Measurements from ENCODE around the gene TMEM59. TPM values are rescaled to one million over a fixed set of nuclear protein-coding genes. Genes with fewer than 3 reads are reported as not detected.

Gene TMEM59
- total RNA-seq (2013), result 401 TPM
- polyA plus RNA-seq (100 to 1,000 TPM; 169 to 925 (median 831) TPM), polyA minus RNA-seq (95.0 and 154 TPM in 2 replicates), total RNA-seq (54.6 to 175 (median 122) reads per million in 11 experiments)

- Mint-ChIP-seq H3K27ac (peak within 1 kb of the TSS in 1 of 7 donors; percentile 69), H3K36me3 (peaks cover 14 to 16% of the 10 kb centered on the region in 2 donors), H3K27me3 (ENCODE audit: low read depth in 3 of 3) (no peaks in the 10 kb centered on the region), H3K9me3 (no peaks in the 10 kb centered on the region), H3K4me3 (no peak within 1 kb of the TSS), H3K4me1 (peaks cover 27% of the 10 kb centered on the region)
- no peak for TF ChIP-seq CTCF (IDR thresholded peaks at IDR 0.05)
- Histone ChIP-seq H3K27me3 (ENCODE audit: control insufficient read depth in 2 of 2, insufficient read depth in 2 of 2, low read length in 2 of 2) (no peaks in the 10 kb centered on the region), H3K4me3 (replicated peaks in 1 of 3; ENCODE audit: low read depth in 2 of 3, low read length in 3 of 3) (peak within 1 kb of the TSS; percentile 90 to 99 (median 93)), H4K20me1 (ENCODE audit: insufficient read depth, low read length) (peaks cover 36% of the 10 kb centered on the region), H3K4me1 (ENCODE audit: control insufficient read depth in 1 of 2, insufficient read depth in 2 of 2, low read length in 2 of 2) (peaks cover 22 to 38% of the 10 kb centered on the region in 2 donors), H3K4me2 (replicated peaks; ENCODE audit: extremely low read depth, low read length, poor library complexity, severe bottlenecking) (peak within 1 kb of the TSS; percentile 92), H3K9ac (ENCODE audit: insufficient read depth, low read length, poor library complexity, severe bottlenecking) (peak within 1 kb of the TSS; percentile 92), H3K36me3 (replicated peaks in 1 of 2; ENCODE audit: control insufficient read depth in 1 of 2, insufficient read depth in 2 of 2, low read length in 2 of 2) (peaks cover 0 to 9% of the 10 kb centered on the region in 2 donors), H2AFZ (ENCODE audit: insufficient read depth, low read depth, low read length, poor library complexity, severe bottlenecking) (peak within 1 kb of the TSS; percentile 96), H3K79me2 (ENCODE audit: insufficient read depth, low read length) (peaks cover 73% of the 10 kb centered on the region), H3K9me3 (replicated peaks in 1 of 2; ENCODE audit: control insufficient read depth in 1 of 2, insufficient read depth in 1 of 2, low read length in 2 of 2) (no peaks in the 10 kb centered on the region), H3K27ac (ENCODE audit: low read depth in 1 of 2, low read length in 2 of 2) (peak within 1 kb of the TSS; percentile 89 to 97)
- WGBS (ENCODE audit: insufficient coverage), result 0% methylated on average over 59 of the region's 59 CpGs
- intact Hi-C loops (cut with micrococcal nuclease), result loop anchor here (2.0 to 10.0 kb wide), 7 partner anchors 106 to 712 kb away; partner anchors contain the start of genes IFT25 (in 2 of the 2), LRRC42 (in 2 of the 2), NDC1 (in 2 of the 2) and PARS2 (in 2 of the 2)
- DNase-seq, result peak; percentile 98 to 99 (median 99)
Observed at GRCh38 chr1:54052934-54053744, at the start of gene TMEM59, which contains the start of gene TCEANC2. TMEM59 (minus strand) TSS chr1:54053204; CDS start chr1:54053188, 16 bp downstream. TCEANC2 (plus strand) TSS chr1:54053608; CDS start chr1:54054423, 815 bp downstream.

- no peaks in the 10 kb centered on the region for H3K27me3 ChIP-seq (ENCODE audit: control insufficient read depth in 2 of 2, insufficient read depth in 2 of 2, low read length in 2 of 2)
- Mint-ChIP-seq H3K4me3 (no peak overlapping the region), H3K36me3 (peaks cover 57 to 71% of the 10 kb centered on the region in 2 donors), H3K27ac (no peak overlapping the region), H3K4me1 (peaks cover 25% of the 10 kb centered on the region), H3K27me3 (ENCODE audit: low read depth in 3 of 3) (no peaks in the 10 kb centered on the region), H3K9me3 (peaks cover 0 to 13% (median 3%) of the 10 kb centered on the region in 7 donors)
- H3K4me1 ChIP-seq (ENCODE audit: control insufficient read depth in 1 of 2, insufficient read depth in 2 of 2, low read length in 2 of 2), result peaks cover 12 to 20% of the 10 kb centered on the region in 2 donors
- no peak for DNase-seq
- intact Hi-C loops (cut with micrococcal nuclease), result no loop called here
- H3K36me3 ChIP-seq (replicated peaks in 1 of 2; ENCODE audit: control insufficient read depth in 1 of 2, insufficient read depth in 2 of 2, low read length in 2 of 2), result peaks cover 2 to 33% of the 10 kb centered on the region in 2 donors
- H3K79me2 ChIP-seq (ENCODE audit: insufficient read depth, low read length), result no peaks in the 10 kb centered on the region
- no peaks in the 10 kb centered on the region for H3K9me3 ChIP-seq (replicated peaks in 1 of 2; ENCODE audit: control insufficient read depth in 1 of 2, insufficient read depth in 1 of 2, low read length in 2 of 2)
- H3K9ac ChIP-seq (ENCODE audit: insufficient read depth, low read length, poor library complexity, severe bottlenecking), result no peak overlapping the region
- H4K20me1 ChIP-seq (ENCODE audit: insufficient read depth, low read length), result no peaks in the 10 kb centered on the region
- no peak for TF ChIP-seq CTCF (IDR thresholded peaks at IDR 0.05)
- whole genome bisulfite sequencing (ENCODE audit: insufficient coverage), result 86% methylated on average over 1 of the region's 2 CpGs
- no peak overlapping the region for H3K4me2 ChIP-seq (replicated peaks; ENCODE audit: extremely low read depth, low read length, poor library complexity, severe bottlenecking)
- H2AFZ ChIP-seq (ENCODE audit: insufficient read depth, low read depth, low read length, poor library complexity, severe bottlenecking), result no peak overlapping the region
- no peak overlapping the region for H3K4me3 ChIP-seq (replicated peaks in 1 of 3; ENCODE audit: low read depth in 2 of 3, low read length in 3 of 3)
- no peak overlapping the region for H3K27ac ChIP-seq (ENCODE audit: low read depth in 1 of 2, low read length in 2 of 2)
Observed at GRCh38 chr1:54100500-54100899, 47.5 kb upstream of the TMEM59 start.

Measured in CD14-positive monocyte (primary cell).